H9 (cell line): ENCODE results near the gene LILRA6. TPM values are rescaled to one million over a fixed set of nuclear protein-coding genes. Genes with fewer than 3 reads are reported as not detected.

ENCODE experiments used
- DNase-seq: peaks from one replicate; pipeline ENCODE4 v3.0.0-alpha.2; 2017
- H2AFZ ChIP-seq: one replicate; pipeline ENCODE4 v1.6.1; 2013; ENCODE audit warnings: mild to moderate bottlenecking, low read length, control low read depth, moderate library complexity
- H2AK5ac ChIP-seq: 2 replicates; pipeline ENCODE4 v1.6.1; 2013; ENCODE audit warnings: low read length, control low read depth, mixed read lengths; ENCODE audit not compliant: insufficient read length
- H2BK120ac ChIP-seq: one replicate; pipeline ENCODE4 v1.6.1; 2013; ENCODE audit warnings: low read depth, mild to moderate bottlenecking, low read length, control low read depth, inconsistent platforms; ENCODE audit not compliant: poor library complexity, severe bottlenecking
- H2BK12ac ChIP-seq: 2 replicates; pipeline ENCODE4 v1.6.1; 2013; ENCODE audit warnings: low read length, control low read depth, mixed read lengths, low read depth; ENCODE audit not compliant: insufficient read length
- H2BK15ac ChIP-seq: 2 replicates; pipeline ENCODE4 v1.6.1; 2013; ENCODE audit warnings: low read depth, low read length, control low read depth
- H2BK20ac ChIP-seq: one replicate; pipeline ENCODE4 v1.6.1; 2013; ENCODE audit warnings: low read depth, mild to moderate bottlenecking, low read length, control low read depth, inconsistent platforms; ENCODE audit not compliant: poor library complexity, severe bottlenecking
- H2BK5ac ChIP-seq: 2 replicates; pipeline ENCODE4 v1.6.1; 2013; ENCODE audit warnings: low read length, control low read depth, mixed read lengths; ENCODE audit not compliant: insufficient read length
- H3K14ac ChIP-seq: 2 replicates; pipeline ENCODE4 v1.6.1; 2013; ENCODE audit warnings: low read length, control low read depth; ENCODE audit not compliant: insufficient read depth
- H3K18ac ChIP-seq: 2 replicates; pipeline ENCODE4 v1.6.1; 2013; ENCODE audit warnings: low read depth, mild to moderate bottlenecking, mixed read lengths, low read length, control low read depth; ENCODE audit not compliant: insufficient read length
- H3K23ac ChIP-seq: 2 replicates; pipeline ENCODE4 v1.6.1; 2013; ENCODE audit warnings: low read length, control low read depth, mixed read lengths, low read depth; ENCODE audit not compliant: insufficient read length
- H3K23me2 ChIP-seq: 2 replicates; pipeline ENCODE4 v1.6.1; 2013; ENCODE audit warnings: low read depth, mild to moderate bottlenecking, mixed read lengths, low read length, control low read depth; ENCODE audit not compliant: insufficient read length, poor library complexity, severe bottlenecking
- H3K27ac ChIP-seq: 2 replicates; pipeline ENCODE4 v1.5.1; 2013; ENCODE audit warnings: low read length, control low read depth, mixed read lengths, low read depth; ENCODE audit not compliant: insufficient read length
- H3K27me3 ChIP-seq: 2 replicates; pipeline ENCODE4 v1.6.1; 2013; ENCODE audit warnings: low read length, control low read depth, inconsistent platforms; ENCODE audit not compliant: insufficient read depth
- H3K4ac ChIP-seq: 2 replicates; pipeline ENCODE4 v1.6.1; 2013; ENCODE audit warnings: low read depth, mild to moderate bottlenecking, control low read depth, inconsistent platforms, low read length, moderate library complexity
- H3K4me1 ChIP-seq: 2 replicates; pipeline ENCODE4 v1.6.1; 2013; ENCODE audit warnings: low read length, control low read depth, inconsistent platforms; ENCODE audit not compliant: insufficient read depth
- H3K4me2 ChIP-seq: 2 replicates; pipeline ENCODE4 v1.6.1; 2013; ENCODE audit warnings: low read length, control low read depth, mixed read lengths; ENCODE audit not compliant: insufficient read length, insufficient read depth
- H3K56ac ChIP-seq: 2 replicates; pipeline ENCODE4 v1.6.1; 2013; ENCODE audit warnings: low read depth, mild to moderate bottlenecking, mixed read lengths, low read length, control low read depth; ENCODE audit not compliant: insufficient read length
- H3K79me1 ChIP-seq: 2 replicates; pipeline ENCODE4 v1.6.1; 2013; ENCODE audit warnings: low read depth, mild to moderate bottlenecking, moderate library complexity, low read length, control low read depth, inconsistent platforms; ENCODE audit not compliant: insufficient read depth, poor library complexity, severe bottlenecking
- H3K79me2 ChIP-seq: 2 replicates; pipeline ENCODE4 v1.6.1; 2013; ENCODE audit warnings: low read length, control low read depth, inconsistent platforms; ENCODE audit not compliant: insufficient read depth
- H3K9ac ChIP-seq: 2 replicates; pipeline ENCODE4 v1.6.1; 2013; ENCODE audit warnings: low read length, control low read depth, mixed read lengths; ENCODE audit not compliant: insufficient read length; ENCODE audit errors: extremely low read depth
- H3K9me3 ChIP-seq: one replicate; pipeline ENCODE4 v1.6.1; 2013; ENCODE audit warnings: low read depth, low read length, inconsistent platforms; ENCODE audit not compliant: control insufficient read depth
- H3T11ph ChIP-seq: one replicate; pipeline ENCODE4 v1.6.1; 2013; ENCODE audit warnings: mild to moderate bottlenecking, low read length, control low read depth, inconsistent platforms
- H4K20me1 ChIP-seq: one replicate; pipeline ENCODE4 v1.6.1; 2013; ENCODE audit not compliant: control insufficient read depth, insufficient read length, insufficient read depth
- H4K5ac ChIP-seq: 2 replicates; pipeline ENCODE4 v1.6.1; 2013; ENCODE audit warnings: low read depth, mild to moderate bottlenecking, mixed read lengths, low read length, control low read depth; ENCODE audit not compliant: insufficient read length
- H4K8ac ChIP-seq: replicated peaks from 2 replicates; pipeline ENCODE4 v1.6.1; 2013; ENCODE audit warnings: low read length, control low read depth, mixed read lengths, low read depth; ENCODE audit not compliant: insufficient read length
- H4K91ac ChIP-seq: 2 replicates; pipeline ENCODE4 v1.6.1; 2013; ENCODE audit warnings: low read depth, mild to moderate bottlenecking, moderate library complexity, mixed read lengths, low read length, control low read depth; ENCODE audit not compliant: insufficient read length
- H3K27ac Mint-ChIP-seq, 3 experiments: 2 replicates in 2 of 3; 3 replicates in 1 of 3; pipeline ENCODE4 v1.8.0; 2020 to 2021; ENCODE audit warnings: mixed read lengths in 3 of 3, mild to moderate bottlenecking in 1 of 3, moderate library complexity in 1 of 3
- H3K27me3 Mint-ChIP-seq: 2 replicates; pipeline ENCODE4 v1.8.0; 2021; ENCODE audit warnings: low read depth, mild to moderate bottlenecking, moderate library complexity, mixed read lengths
- H3K36me3 Mint-ChIP-seq, 3 experiments: 2 replicates in 2 of 3; 3 replicates in 1 of 3; pipeline ENCODE4 v1.8.0; 2020 to 2021; ENCODE audit warnings: low read depth in 3 of 3, mixed read lengths in 3 of 3; ENCODE audit not compliant: insufficient read depth in 1 of 3
- H3K4me1 Mint-ChIP-seq, 2 experiments: 2 replicates each; pipeline ENCODE4 v1.8.0; 2020; ENCODE audit warnings: mixed read lengths in 2 of 2
- H3K4me3 Mint-ChIP-seq, 2 experiments: 2 replicates in 1 of 2; 3 replicates in 1 of 2; pipeline ENCODE4 v1.8.0; 2020 to 2021; ENCODE audit warnings: mild to moderate bottlenecking in 2 of 2, mixed read lengths in 2 of 2, moderate library complexity in 1 of 2
- H3K9me3 Mint-ChIP-seq, 2 experiments: 2 replicates in 1 of 2; 3 replicates in 1 of 2; pipeline ENCODE4 v1.8.0; 2020; ENCODE audit warnings: mild to moderate bottlenecking in 2 of 2, mixed read lengths in 2 of 2, moderate library complexity in 1 of 2
- WGBS: extraction: QIAGEN DNeasy Blood & Tissue Kit; methylation state at CpG from one replicate; pipeline ENCODE4 v1.1.7; 2013; ENCODE audit warnings: missing lambda C conversion rate, low lambda C conversion rate, mixed read lengths; ENCODE audit not compliant: insufficient read length; ENCODE audit errors: extremely low coverage; 5-methylcytosine and 5-hydroxymethylcytosine counted together
- total RNA-seq: library from RNA; stranded (reverse); gene quantifications from 2 replicates; pipeline ENCODE4 v1.2.1, GENCODE V29; 2021
- TF ChIP-seq, protein P1 (sequence below): fragments of 200-600 bp; sonication (generic); conservative IDR thresholded peaks from 3 replicates; pipeline ENCODE4 v1.8.0; 2021; ENCODE audit warnings: antibody characterized with exemption, mild to moderate bottlenecking

LILRA6 gene
- total RNA-seq, 1 experiment from 2014 or later, result not detected

- H3K9me3 ChIP-seq, result no peaks in the 10 kb centered on the region
- no peak overlapping the region for H3K14ac ChIP-seq
- H2BK5ac ChIP-seq, result no peak overlapping the region
- Mint-ChIP-seq H3K27ac (peak overlapping the region; percentile 50 to 92 (median 79); a peak in 5 of 7 replicates), H3K36me3 (peaks cover 72 to 76% (median 75%) of the 10 kb centered on the region in 3 experiments), H3K4me3 (peak overlapping the region; percentile 95 to 98), H3K9me3 (no peaks in the 10 kb centered on the region), H3K27me3 (no peaks in the 10 kb centered on the region; the same call in 1 of the 2 replicates), H3K4me1 (peaks cover 45 to 68% of the 10 kb centered on the region in 2 experiments)
- no peak overlapping the region for H3K18ac ChIP-seq
- H2BK20ac ChIP-seq, result no peak overlapping the region
- H3K56ac ChIP-seq, result no peak overlapping the region
- H3K23ac ChIP-seq, result no peak overlapping the region
- H2AK5ac ChIP-seq, result no peak overlapping the region
- H3K27me3 ChIP-seq, result no peaks in the 10 kb centered on the region
- H2BK12ac ChIP-seq, result no peak overlapping the region
- no peak overlapping the region for H2BK15ac ChIP-seq
- WGBS, result no CpG with 5 or more reads among the region's 9 CpGs
- peaks cover 7% of the 10 kb centered on the region for H3K23me2 ChIP-seq
- TF ChIP-seq, protein P1, sequence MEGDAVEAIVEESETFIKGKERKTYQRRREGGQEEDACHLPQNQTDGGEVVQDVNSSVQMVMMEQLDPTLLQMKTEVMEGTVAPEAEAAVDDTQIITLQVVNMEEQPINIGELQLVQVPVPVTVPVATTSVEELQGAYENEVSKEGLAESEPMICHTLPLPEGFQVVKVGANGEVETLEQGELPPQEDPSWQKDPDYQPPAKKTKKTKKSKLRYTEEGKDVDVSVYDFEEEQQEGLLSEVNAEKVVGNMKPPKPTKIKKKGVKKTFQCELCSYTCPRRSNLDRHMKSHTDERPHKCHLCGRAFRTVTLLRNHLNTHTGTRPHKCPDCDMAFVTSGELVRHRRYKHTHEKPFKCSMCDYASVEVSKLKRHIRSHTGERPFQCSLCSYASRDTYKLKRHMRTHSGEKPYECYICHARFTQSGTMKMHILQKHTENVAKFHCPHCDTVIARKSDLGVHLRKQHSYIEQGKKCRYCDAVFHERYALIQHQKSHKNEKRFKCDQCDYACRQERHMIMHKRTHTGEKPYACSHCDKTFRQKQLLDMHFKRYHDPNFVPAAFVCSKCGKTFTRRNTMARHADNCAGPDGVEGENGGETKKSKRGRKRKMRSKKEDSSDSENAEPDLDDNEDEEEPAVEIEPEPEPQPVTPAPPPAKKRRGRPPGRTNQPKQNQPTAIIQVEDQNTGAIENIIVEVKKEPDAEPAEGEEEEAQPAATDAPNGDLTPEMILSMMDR, result no peak
- H3K9ac ChIP-seq, result peak overlapping the region; percentile 62
- DNase-seq, result no peak
- peaks cover 3% of the 10 kb centered on the region for H4K20me1 ChIP-seq
- no peak overlapping the region for H2BK120ac ChIP-seq
- no peak overlapping the region for H4K8ac ChIP-seq
- H3K79me2 ChIP-seq, result peaks cover 39% of the 10 kb centered on the region
- no peak overlapping the region for H2AFZ ChIP-seq
- peak overlapping the region; percentile 89 for H3K4me2 ChIP-seq
- H3K4me1 ChIP-seq, result peaks cover 3% of the 10 kb centered on the region
- no peak overlapping the region for H4K5ac ChIP-seq
- H3K27ac ChIP-seq, result no peak overlapping the region
- no peak overlapping the region for H3K4ac ChIP-seq
- H3K79me1 ChIP-seq, result peaks cover 6% of the 10 kb centered on the region
- no peak overlapping the region for H4K91ac ChIP-seq
- H3T11ph ChIP-seq, result no peak overlapping the region
These were observed 39.4 kb downstream of the LILRA6 start for GRCh38 chr19:54203151-54203611.
